ENCODE data around the gene MSL3B.
A peak's percentile ranks its signal among the peaks of the same experiment; 100 is the strongest.

Gene MSL3B

DNA sequence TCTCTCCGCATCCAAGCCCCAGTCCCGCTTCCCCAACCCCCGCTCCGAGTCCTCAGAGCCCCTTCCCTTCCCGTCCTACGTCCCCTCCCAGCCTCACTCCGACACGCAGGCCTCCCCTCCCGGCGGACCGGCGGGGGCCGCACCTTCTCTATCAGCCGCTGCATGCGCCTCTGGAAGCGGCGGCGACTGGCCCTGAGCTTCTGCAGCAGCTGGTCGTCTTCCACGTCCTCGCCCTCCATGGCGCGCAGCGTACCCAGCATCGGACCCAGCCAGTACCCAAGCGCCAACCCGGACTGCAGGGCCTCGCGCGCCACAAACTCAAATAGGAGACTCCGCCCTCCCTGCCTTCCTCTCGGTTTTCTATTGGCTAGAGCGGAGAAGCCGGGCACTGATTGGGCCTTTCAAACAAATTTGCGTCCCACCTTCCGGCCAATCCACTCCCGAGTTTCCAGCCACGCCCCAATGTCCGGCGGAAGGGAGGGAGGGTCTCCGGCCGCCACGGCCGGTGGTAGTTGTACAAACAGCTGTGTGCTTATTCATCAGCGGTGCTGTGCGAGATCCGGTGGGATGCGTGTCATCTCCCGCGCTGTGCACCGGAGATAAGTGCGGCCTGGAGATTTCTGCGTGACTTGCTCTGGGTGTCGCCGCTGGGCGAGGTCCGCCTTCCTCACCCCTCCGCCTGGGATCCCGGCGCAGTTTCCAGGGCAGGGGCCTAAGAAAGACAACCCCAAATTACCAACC, 13.8 kb downstream of the MSL3B start, which contains the start of gene HJURP (continued):
- TF ChIP-seq TCF7 (IDR thresholded peaks at IDR 0.05; ENCODE audit: borderline replicate concordance) (no peak), DIDO1 (tag; IDR thresholded peaks at IDR 0.05; ENCODE audit: low read depth) (no peak), SETDB1 (IDR thresholded peaks at IDR 0.05; ENCODE audit: low read length) (no peak), CHD2 (IDR thresholded peaks at IDR 0.05; ENCODE audit: low read depth, low read length) (peak; percentile 21; the same call in 1 of the 2 replicates), RBM39 (optimal IDR thresholded peaks at IDR 0.05; ENCODE audit: low read depth, low read length) (no peak), ZFP36 (IDR thresholded peaks at IDR 0.05; ENCODE audit: low read depth, low read length, partially characterized antibody) (no peak), SNIP1 (IDR thresholded peaks at IDR 0.05; ENCODE audit: low read depth) (no peak), ZNF717 (CRISPR knock-in tag; IDR thresholded peaks at IDR 0.05) (no peak), ZNF174 (CRISPR knock-in tag; IDR thresholded peaks at IDR 0.05) (no peak), ZNF146 (CRISPR knock-in tag; IDR thresholded peaks at IDR 0.05; ENCODE audit: unreplicated experiment) (no peak), ZC3H8 (IDR thresholded peaks at IDR 0.05) (no peak), U2AF2 (optimal IDR thresholded peaks at IDR 0.05; ENCODE audit: low read depth, low read length) (no peak), NCOA2 (IDR thresholded peaks at IDR 0.05; ENCODE audit: partially characterized antibody in 2 of 2) (no peak), BDP1 (IDR thresholded peaks at IDR 0.05; ENCODE audit: insufficient read depth, insufficient read length) (no peak), HSF4 (CRISPR knock-in tag; IDR thresholded peaks at IDR 0.05; ENCODE audit: borderline replicate concordance) (no peak), ZZZ3 (IDR thresholded peaks at IDR 0.05) (no peak), CAMTA2 (CRISPR knock-in tag; conservative IDR thresholded peaks at IDR 0.05) (no peak), FOXJ3 (CRISPR knock-in tag; IDR thresholded peaks at IDR 0.05) (no peak), NEUROD1 (IDR thresholded peaks at IDR 0.05; ENCODE audit: borderline replicate concordance, low read depth, low read length, partially characterized antibody) (peak; percentile 70), SRSF3 (IDR thresholded peaks at IDR 0.05; ENCODE audit: insufficient read depth, low read length) (no peak), SMARCA4 (IDR thresholded peaks at IDR 0.05) (peak; percentile 69; the same call in 1 of the 2 replicates), SIN3A (IDR thresholded peaks at IDR 0.05; ENCODE audit: borderline replicate concordance in 2 of 2, control insufficient read depth in 1 of 2, low read depth in 2 of 2, low read length in 2 of 2) (peak; percentile 62 to 79; a peak in 1 of 4 replicates)
- TF ChIP-seq, protein P1, sequence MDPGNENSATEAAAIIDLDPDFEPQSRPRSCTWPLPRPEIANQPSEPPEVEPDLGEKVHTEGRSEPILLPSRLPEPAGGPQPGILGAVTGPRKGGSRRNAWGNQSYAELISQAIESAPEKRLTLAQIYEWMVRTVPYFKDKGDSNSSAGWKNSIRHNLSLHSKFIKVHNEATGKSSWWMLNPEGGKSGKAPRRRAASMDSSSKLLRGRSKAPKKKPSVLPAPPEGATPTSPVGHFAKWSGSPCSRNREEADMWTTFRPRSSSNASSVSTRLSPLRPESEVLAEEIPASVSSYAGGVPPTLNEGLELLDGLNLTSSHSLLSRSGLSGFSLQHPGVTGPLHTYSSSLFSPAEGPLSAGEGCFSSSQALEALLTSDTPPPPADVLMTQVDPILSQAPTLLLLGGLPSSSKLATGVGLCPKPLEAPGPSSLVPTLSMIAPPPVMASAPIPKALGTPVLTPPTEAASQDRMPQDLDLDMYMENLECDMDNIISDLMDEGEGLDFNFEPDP (CRISPR knock-in tag; IDR thresholded peaks at IDR 0.05), result no peak
- TF ChIP-seq, protein P2, sequence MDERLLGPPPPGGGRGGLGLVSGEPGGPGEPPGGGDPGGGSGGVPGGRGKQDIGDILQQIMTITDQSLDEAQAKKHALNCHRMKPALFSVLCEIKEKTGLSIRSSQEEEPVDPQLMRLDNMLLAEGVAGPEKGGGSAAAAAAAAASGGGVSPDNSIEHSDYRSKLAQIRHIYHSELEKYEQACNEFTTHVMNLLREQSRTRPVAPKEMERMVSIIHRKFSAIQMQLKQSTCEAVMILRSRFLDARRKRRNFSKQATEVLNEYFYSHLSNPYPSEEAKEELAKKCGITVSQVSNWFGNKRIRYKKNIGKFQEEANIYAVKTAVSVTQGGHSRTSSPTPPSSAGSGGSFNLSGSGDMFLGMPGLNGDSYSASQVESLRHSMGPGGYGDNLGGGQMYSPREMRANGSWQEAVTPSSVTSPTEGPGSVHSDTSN (CRISPR knock-in tag; IDR thresholded peaks at IDR 0.05; ENCODE audit: low read depth), result no peak
- TF ChIP-seq, protein P2 (tag; conservative IDR thresholded peaks at IDR 0.05; ENCODE audit: low read depth), result no peak
- TF ChIP-seq, protein P3, sequence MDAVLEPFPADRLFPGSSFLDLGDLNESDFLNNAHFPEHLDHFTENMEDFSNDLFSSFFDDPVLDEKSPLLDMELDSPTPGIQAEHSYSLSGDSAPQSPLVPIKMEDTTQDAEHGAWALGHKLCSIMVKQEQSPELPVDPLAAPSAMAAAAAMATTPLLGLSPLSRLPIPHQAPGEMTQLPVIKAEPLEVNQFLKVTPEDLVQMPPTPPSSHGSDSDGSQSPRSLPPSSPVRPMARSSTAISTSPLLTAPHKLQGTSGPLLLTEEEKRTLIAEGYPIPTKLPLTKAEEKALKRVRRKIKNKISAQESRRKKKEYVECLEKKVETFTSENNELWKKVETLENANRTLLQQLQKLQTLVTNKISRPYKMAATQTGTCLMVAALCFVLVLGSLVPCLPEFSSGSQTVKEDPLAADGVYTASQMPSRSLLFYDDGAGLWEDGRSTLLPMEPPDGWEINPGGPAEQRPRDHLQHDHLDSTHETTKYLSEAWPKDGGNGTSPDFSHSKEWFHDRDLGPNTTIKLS (IDR thresholded peaks at IDR 0.05; ENCODE audit: borderline replicate concordance, low read depth), result peak; percentile 61; the same call in 1 of the 2 replicates

Measured in K562 (cell line).